Caco-2 (cell line): ENCODE results near the gene NOL7. TPM values are rescaled to one million over a fixed set of nuclear protein-coding genes. Genes with fewer than 3 reads are reported as not detected.

Experiments
- BruUV-seq: library from RNA; stranded (reverse); fragments of 400-500 nt; replicated peaks from 2 replicates; lab custom pipeline; 2021; lab: Mats Ljungman, UMichigan
- CTCF ChIA-PET: fragments of 300-600 bp; sonication (Branson Sonifier 250); formaldehyde crosslinking; loops from one replicate; lab custom pipeline; 2022; ENCODE audit warnings: antibody characterized with exemption; lab: Charles Lee
- POLR2A ChIA-PET: fragments of 300-600 bp; sonication (Branson Sonifier 250); formaldehyde crosslinking; loops from one replicate; lab custom pipeline; 2022; ENCODE audit warnings: antibody characterized with exemption; lab: Charles Lee
- DNase-seq, 2 experiments: peaks; one replicate each; pipeline versions ENCODE4 v3.0.0 to v3.0.0-alpha.2; 2020 to 2022
- H3K27me3 ChIP-seq: replicated peaks from 2 replicates; pipeline ENCODE4 v1.6.0; 2011; ENCODE audit warnings: low read length; ENCODE audit not compliant: control insufficient read depth, insufficient read depth
- H3K36me3 ChIP-seq: 2 replicates; pipeline ENCODE4 v1.5.1; 2011; ENCODE audit warnings: low read length; ENCODE audit not compliant: control insufficient read depth, insufficient read depth
- H3K4me1 ChIP-seq: fragments of 250-450 bp; sonication (Bioruptor Pico); 2 replicates; pipeline ENCODE4 v1.5.1; 2020; ENCODE audit warnings: mild to moderate bottlenecking
- H3K4me3 ChIP-seq: 2 replicates; pipeline ENCODE4 v1.5.1; 2011; ENCODE audit warnings: low read depth, mild to moderate bottlenecking, control low read depth, low read length
- H3K9me3 ChIP-seq: fragments of 250-450 bp; sonication (Bioruptor Pico); 2 replicates; pipeline ENCODE4 v1.5.1; 2020; ENCODE audit warnings: mild to moderate bottlenecking, moderate library complexity
- H3K27ac Mint-ChIP-seq: one replicate; pipeline ENCODE4 v1.8.0; 2022; ENCODE audit warnings: mixed read lengths; ENCODE audit not compliant: unreplicated experiment
- H3K27me3 Mint-ChIP-seq: one replicate; pipeline ENCODE4 v1.8.0; 2022; ENCODE audit warnings: mixed read lengths; ENCODE audit not compliant: insufficient read depth, unreplicated experiment
- H3K36me3 Mint-ChIP-seq: one replicate; pipeline ENCODE4 v1.8.0; 2022; ENCODE audit warnings: mild to moderate bottlenecking, mixed read lengths; ENCODE audit not compliant: insufficient read depth, unreplicated experiment
- H3K4me1 Mint-ChIP-seq: one replicate; pipeline ENCODE4 v1.8.0; 2022; ENCODE audit warnings: low read depth, mixed read lengths; ENCODE audit not compliant: unreplicated experiment
- H3K4me3 Mint-ChIP-seq: one replicate; pipeline ENCODE4 v1.8.0; 2022; ENCODE audit warnings: mild to moderate bottlenecking, moderate library complexity, mixed read lengths; ENCODE audit not compliant: unreplicated experiment
- H3K9me3 Mint-ChIP-seq: one replicate; pipeline ENCODE4 v1.8.0; 2022; ENCODE audit warnings: mixed read lengths; ENCODE audit not compliant: unreplicated experiment
- CTCF ChIP-seq, 2 experiments: fragments of 200-600 bp in 1 of 2; IDR thresholded peaks; 1 replicate in 1 of 2; 2 replicates in 1 of 2; pipeline versions ENCODE4 v1.5.1 to v1.8.0; 2011 to 2022; ENCODE audit warnings: antibody characterized with exemption in 1 of 2, control low read depth in 1 of 2, inconsistent platforms in 1 of 2, low read depth in 1 of 2, low read length in 1 of 2, mild to moderate bottlenecking in 1 of 2, moderate library complexity in 1 of 2; ENCODE audit not compliant: insufficient read depth in 1 of 2, severe bottlenecking in 1 of 2, unreplicated experiment in 1 of 2
- intact Hi-C: fragments of 100-400 bp; cut with micrococcal nuclease; formaldehyde crosslinking; loops from one replicate; pipeline ENCODE4 v1.10.0; 2022; ENCODE audit not compliant: unreplicated experiment
- total RNA-seq: library from RNA; stranded (reverse); gene quantifications from 2 replicates; pipeline ENCODE4 v1.2.3, GENCODE V29; 2022

The NOL7 gene
- total RNA-seq, 1 experiment from 2014 or later: 92.9 TPM

GRCh38 chr6:13589801-13590200 lies 25.3 kb upstream of the NOL7 start:
- POLR2A ChIA-PET: no interaction called here
- H3K27ac Mint-ChIP-seq: no peak overlapping the region
- Histone ChIP-seq H3K4me1 (no peaks in the 10 kb centered on the region), H3K4me3 (no peak overlapping the region), H3K9me3 (no peaks in the 10 kb centered on the region), H3K27me3 (no peaks in the 10 kb centered on the region), H3K36me3 (no peaks in the 10 kb centered on the region; the same call in 1 of the 2 replicates)
- H3K27me3 Mint-ChIP-seq: no peaks in the 10 kb centered on the region
- CTCF ChIA-PET: interaction anchor here (0.5 kb wide), 1 partner anchor 25 kb away, joined by 4 read pairs; no protein-coding TSS in a partner anchor
- H3K36me3 Mint-ChIP-seq: peaks cover 7% of the 10 kb centered on the region
- no peaks in the 10 kb centered on the region for H3K9me3 Mint-ChIP-seq
- no peak for TF ChIP-seq CTCF (IDR thresholded peaks at IDR 0.05; ENCODE audit: insufficient read depth in 1 of 2, low read depth in 1 of 2, low read length in 1 of 2, severe bottlenecking in 1 of 2, unreplicated experiment in 1 of 2)
- no TSS peak for BruUV-seq
- intact Hi-C loops: no loop called here
- no peak for DNase-seq
- no peak overlapping the region for H3K4me3 Mint-ChIP-seq
- no peaks in the 10 kb centered on the region for H3K4me1 Mint-ChIP-seq

GRCh38 chr6:13590574-13591153 lies 24.5 kb upstream of the NOL7 start:
- CTCF ChIA-PET: no interaction called here
- H3K27me3 ChIP-seq: no peaks in the 10 kb centered on the region
- DNase-seq: no peak
- intact Hi-C loops: no loop called here
- no peak overlapping the region for H3K27ac Mint-ChIP-seq
- H3K4me3 Mint-ChIP-seq: no peak overlapping the region
- H3K4me1 Mint-ChIP-seq: no peaks in the 10 kb centered on the region
- no TSS peak for BruUV-seq
- no peak for TF ChIP-seq CTCF (IDR thresholded peaks at IDR 0.05; ENCODE audit: insufficient read depth in 1 of 2, low read depth in 1 of 2, low read length in 1 of 2, severe bottlenecking in 1 of 2, unreplicated experiment in 1 of 2)
- POLR2A ChIA-PET: no interaction called here
- no peaks in the 10 kb centered on the region for H3K9me3 ChIP-seq
- no peaks in the 10 kb centered on the region for H3K36me3 Mint-ChIP-seq
- H3K9me3 Mint-ChIP-seq: no peaks in the 10 kb centered on the region
- no peaks in the 10 kb centered on the region for H3K27me3 Mint-ChIP-seq
- no peak overlapping the region for H3K4me3 ChIP-seq
- H3K4me1 ChIP-seq: no peaks in the 10 kb centered on the region
- H3K36me3 ChIP-seq: no peaks in the 10 kb centered on the region; the same call in 1 of the 2 replicates

- Histone ChIP-seq H3K4me1 (no peaks in the 10 kb centered on the region), H3K27me3 (no peaks in the 10 kb centered on the region), H3K4me3 (no peak overlapping the region), H3K36me3 (no peaks in the 10 kb centered on the region; the same call in 1 of the 2 replicates), H3K9me3 (no peaks in the 10 kb centered on the region)
- ChIA-PET CTCF (no interaction called here), POLR2A (no interaction called here)
- H3K27ac Mint-ChIP-seq: no peak overlapping the region
- DNase-seq: no peak
- no peak overlapping the region for H3K4me3 Mint-ChIP-seq
- no peaks in the 10 kb centered on the region for H3K27me3 Mint-ChIP-seq
- TF ChIP-seq CTCF (IDR thresholded peaks at IDR 0.05; ENCODE audit: insufficient read depth in 1 of 2, low read depth in 1 of 2, low read length in 1 of 2, severe bottlenecking in 1 of 2, unreplicated experiment in 1 of 2): no peak
- H3K4me1 Mint-ChIP-seq: no peaks in the 10 kb centered on the region
- intact Hi-C loops: no loop called here
- no peaks in the 10 kb centered on the region for H3K36me3 Mint-ChIP-seq
- no TSS peak for BruUV-seq
- no peaks in the 10 kb centered on the region for H3K9me3 Mint-ChIP-seq
Measured at GRCh38 chr6:13591205-13591921, 23.8 kb upstream of the NOL7 start.
